Fibroblast of pulmonary artery (primary cell): ENCODE data around the gene NAT9.

Source experiments
- DNase-seq: peaks from one replicate; pipeline ENCODE4 v3.0.0-alpha.2; 2010; ENCODE audit warnings: low read depth
- H3K4me3 ChIP-seq: replicated peaks from 2 replicates; pipeline ENCODE4 v1.5.1; 2011; ENCODE audit warnings: low read depth, mild to moderate bottlenecking, control low read depth, low read length, moderate library complexity
- TF ChIP-seq, protein P1 (sequence below): IDR thresholded peaks from 2 replicates; pipeline ENCODE4 v1.5.1; 2011; ENCODE audit warnings: mild to moderate bottlenecking, control low read depth, low read length, inconsistent platforms; ENCODE audit errors: missing control alignments

The NAT9 gene

DNA sequence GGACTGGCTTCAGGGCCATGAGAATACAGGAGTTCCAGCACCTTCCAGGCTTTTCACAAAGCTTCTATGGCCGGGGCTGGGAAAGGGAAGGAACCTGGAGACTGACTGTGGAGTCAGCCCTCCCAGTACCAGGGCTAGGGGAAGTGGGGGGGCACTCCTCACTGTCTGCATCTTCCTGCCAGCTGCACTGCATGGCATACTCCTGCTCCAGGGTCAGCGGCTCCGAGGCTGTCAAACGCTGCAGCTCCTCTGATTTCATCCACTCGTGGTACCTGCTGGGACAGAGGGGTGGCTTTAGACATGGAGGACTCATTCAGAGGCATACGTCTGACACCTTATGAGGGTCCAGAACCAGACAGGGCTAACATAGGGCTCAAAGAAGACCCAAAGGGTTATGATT, 2.7 kb downstream of the NAT9 start:
- no peak for DNase-seq
- no peak overlapping the region for H3K4me3 ChIP-seq
- TF ChIP-seq, protein P1, sequence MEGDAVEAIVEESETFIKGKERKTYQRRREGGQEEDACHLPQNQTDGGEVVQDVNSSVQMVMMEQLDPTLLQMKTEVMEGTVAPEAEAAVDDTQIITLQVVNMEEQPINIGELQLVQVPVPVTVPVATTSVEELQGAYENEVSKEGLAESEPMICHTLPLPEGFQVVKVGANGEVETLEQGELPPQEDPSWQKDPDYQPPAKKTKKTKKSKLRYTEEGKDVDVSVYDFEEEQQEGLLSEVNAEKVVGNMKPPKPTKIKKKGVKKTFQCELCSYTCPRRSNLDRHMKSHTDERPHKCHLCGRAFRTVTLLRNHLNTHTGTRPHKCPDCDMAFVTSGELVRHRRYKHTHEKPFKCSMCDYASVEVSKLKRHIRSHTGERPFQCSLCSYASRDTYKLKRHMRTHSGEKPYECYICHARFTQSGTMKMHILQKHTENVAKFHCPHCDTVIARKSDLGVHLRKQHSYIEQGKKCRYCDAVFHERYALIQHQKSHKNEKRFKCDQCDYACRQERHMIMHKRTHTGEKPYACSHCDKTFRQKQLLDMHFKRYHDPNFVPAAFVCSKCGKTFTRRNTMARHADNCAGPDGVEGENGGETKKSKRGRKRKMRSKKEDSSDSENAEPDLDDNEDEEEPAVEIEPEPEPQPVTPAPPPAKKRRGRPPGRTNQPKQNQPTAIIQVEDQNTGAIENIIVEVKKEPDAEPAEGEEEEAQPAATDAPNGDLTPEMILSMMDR: no peak

DNA sequence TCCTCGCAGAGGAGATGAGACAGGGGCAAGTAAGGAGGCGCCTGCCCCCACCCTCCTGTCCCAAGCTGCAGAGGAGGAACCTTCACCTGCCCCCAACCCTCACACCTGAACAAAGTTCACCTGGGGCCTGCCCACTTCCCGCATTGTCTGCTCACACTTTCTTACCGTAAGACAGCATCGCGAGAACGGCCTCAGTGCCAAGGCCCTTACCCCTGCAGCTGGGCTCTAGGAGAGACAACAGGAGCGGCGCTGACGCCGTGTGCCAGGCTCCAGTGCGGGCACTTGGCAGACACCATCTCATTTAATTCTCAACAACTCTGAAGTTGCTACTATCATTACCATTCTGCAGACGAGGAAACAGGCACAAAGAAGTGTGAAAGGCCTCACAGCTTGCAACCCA, 4.1 kb downstream of the NAT9 start:
- no peak for DNase-seq
- TF ChIP-seq, protein P1: no peak
- H3K4me3 ChIP-seq: no peak overlapping the region

DNA sequence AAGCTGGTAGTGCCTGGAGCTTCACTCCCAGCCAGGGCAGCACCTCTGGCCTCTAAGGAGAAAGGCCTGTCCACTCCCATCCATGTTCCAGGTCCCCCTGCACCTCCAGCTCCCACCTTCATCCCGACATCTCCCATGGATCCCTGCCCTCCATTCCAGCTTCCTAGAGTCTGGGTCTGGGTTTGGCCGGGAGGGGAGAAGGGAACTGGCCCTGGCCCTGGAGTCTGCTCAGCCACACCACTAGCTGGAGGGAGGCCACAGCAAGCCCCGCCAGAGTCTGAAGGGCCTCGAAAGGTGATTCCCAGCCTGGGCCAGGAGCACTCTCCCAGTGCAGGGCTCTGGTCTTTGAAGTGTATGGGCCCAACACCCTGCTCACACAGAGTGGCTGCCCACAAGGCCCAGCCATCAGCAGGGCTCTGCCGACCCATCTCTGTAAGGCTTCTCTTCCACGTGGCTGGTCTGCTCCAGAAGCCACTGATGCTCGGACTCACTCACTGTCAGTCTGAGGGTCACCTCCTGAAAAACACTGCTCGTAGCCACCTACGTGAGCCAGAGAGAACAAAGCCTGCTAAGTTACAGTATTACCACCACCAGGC, 4.7 kb downstream of the NAT9 start:
- no peak overlapping the region for H3K4me3 ChIP-seq
- TF ChIP-seq, protein P1: no peak
- DNase-seq: no peak

DNA sequence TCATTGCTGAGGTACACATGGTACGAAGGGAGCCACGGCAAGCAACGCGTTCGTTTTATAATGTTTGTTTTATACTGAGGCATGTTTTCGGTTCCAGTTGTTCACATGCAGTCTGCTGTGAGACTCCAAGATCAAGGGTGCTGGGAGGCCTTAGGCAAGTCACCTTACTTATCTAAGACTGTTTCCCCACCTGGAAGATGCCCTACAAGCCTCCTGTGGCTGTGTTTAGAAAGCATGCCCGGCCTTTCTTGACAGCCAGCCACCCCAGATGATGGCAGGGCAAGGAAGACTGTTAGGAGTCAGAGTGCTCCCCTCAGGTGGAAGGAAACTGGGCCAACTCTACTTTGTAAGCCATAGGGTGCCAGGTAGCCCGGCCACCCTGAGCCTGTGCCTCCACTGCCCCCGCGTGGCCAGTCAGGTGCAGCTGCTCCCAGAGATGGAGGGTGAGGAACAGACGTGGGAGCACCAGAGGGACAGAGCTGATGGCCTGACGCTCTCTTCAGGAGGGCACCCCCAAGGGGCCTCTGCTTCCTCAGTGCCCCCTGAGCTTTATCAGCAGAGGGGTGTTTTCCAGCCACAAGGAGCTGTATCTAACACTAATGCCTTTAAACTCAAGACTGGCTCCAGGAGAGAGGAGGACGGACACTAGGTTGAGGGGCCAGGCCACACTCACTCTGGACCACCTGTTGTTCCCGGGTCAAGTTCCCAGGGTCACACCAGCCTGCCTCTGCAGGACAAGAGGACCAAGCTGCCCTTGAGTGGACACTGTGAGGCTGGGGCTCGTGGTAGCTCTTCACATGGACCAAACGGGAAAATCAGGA, 5.4 kb downstream of the NAT9 start:
- TF ChIP-seq, protein P1: peak; percentile 80
- no peak overlapping the region for H3K4me3 ChIP-seq
- DNase-seq: peak; percentile 52

DNA sequence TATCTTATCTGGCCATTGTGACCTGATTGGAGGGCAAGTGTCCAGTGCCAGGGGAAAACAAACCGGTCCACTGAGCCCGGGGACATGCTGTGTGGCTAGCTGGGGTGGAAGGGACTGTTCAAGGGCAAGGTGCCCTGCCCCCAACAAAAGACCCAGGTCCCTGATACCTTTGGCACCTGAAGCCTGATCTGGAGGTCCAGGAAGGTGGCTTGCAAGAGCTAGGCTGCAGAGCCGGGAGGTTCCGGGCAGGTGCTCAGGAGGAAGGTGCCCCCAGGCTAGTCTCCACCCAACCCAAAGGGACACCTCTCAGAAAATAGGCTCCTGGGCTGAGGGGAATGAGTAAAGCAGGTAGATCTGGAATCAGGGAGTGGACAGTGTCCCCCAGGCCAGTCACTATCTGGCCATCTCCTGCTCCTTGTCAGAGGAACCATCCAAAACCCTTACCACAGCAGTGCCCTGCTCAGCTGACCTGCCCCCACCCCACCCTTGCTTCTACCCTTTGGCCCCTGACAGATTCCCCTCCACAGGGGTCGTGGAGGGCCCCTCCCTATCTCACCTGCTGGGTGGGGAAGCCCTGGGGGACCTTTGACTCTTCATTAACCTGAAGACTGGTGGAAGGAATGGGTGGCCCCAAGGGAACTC, 6.2 kb downstream of the NAT9 start:
- TF ChIP-seq, protein P1: no peak
- H3K4me3 ChIP-seq: no peak overlapping the region
- no peak for DNase-seq

DNA sequence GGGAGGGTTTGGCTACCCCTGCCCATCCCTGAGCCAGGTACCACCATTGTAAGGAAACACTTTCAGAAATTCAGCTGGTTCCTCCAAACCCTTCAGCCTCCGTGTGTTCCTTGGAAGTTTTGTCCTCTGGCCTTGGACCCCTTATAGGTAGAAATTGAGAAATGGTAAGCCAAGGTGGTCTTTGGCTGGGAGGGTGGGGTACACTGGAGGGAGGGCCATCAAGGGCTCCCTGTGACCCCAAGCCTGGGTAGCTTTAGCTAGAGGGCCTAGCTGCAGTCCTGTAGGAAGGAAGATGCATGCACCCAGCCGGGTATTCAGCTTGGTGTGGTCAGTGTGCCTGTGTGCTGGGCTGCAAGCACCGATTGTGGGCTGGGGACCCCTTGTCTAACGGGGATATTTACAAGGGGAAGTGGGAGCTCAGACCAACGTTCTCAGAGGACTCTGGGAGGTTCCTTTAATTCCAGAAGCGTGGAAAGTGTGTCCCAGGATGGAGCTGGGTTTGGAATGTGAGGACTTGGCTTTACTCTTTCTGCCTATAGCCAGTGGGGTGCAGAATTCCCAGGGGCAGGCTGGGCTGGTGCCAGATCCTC, 6.8 kb downstream of the NAT9 start:
- no peak overlapping the region for H3K4me3 ChIP-seq

More for the DNA sequence above, 6.8 kb downstream of the NAT9 start:
- TF ChIP-seq, protein P1: no peak
- no peak for DNase-seq
